Stomach smooth muscle (tissue), 2 donors: ENCODE results near the gene ARAP1.

ENCODE experiments used
- H3K27ac ChIP-seq: one replicate; pipeline ENCODE4 v1.7.0; 2013; ENCODE audit warnings: mild to moderate bottlenecking, low read length, inconsistent platforms
- H3K27me3 ChIP-seq, 2 donors: one replicate each; pipeline ENCODE4 v1.7.0; 2013; ENCODE audit warnings: low read length in 2 of 2; ENCODE audit not compliant: insufficient read depth in 2 of 2, control insufficient read depth in 1 of 2
- H3K36me3 ChIP-seq, 2 donors: one replicate each; pipeline ENCODE4 v1.7.0; 2013; ENCODE audit warnings: low read length in 2 of 2; ENCODE audit not compliant: control insufficient read depth in 2 of 2, insufficient read depth in 2 of 2
- H3K4me1 ChIP-seq: one replicate; pipeline ENCODE4 v1.7.0; 2013; ENCODE audit warnings: low read length; ENCODE audit not compliant: control insufficient read depth, insufficient read depth
- H3K4me3 ChIP-seq, 2 donors: one replicate each; pipeline ENCODE4 v1.7.0; 2013; ENCODE audit warnings: low read length in 2 of 2
- H3K9ac ChIP-seq, 2 donors: one replicate each; pipeline ENCODE4 v1.7.0; 2013; ENCODE audit warnings: low read length in 2 of 2, mild to moderate bottlenecking in 1 of 2
- H3K9me3 ChIP-seq, 2 donors: one replicate each; pipeline ENCODE4 v1.7.0; 2013; ENCODE audit warnings: low read length in 2 of 2; ENCODE audit not compliant: control insufficient read depth in 2 of 2
- donor health status: healthy.
- donor health status: Pancreatic carcinoma.

ARAP1 gene

DNA sequence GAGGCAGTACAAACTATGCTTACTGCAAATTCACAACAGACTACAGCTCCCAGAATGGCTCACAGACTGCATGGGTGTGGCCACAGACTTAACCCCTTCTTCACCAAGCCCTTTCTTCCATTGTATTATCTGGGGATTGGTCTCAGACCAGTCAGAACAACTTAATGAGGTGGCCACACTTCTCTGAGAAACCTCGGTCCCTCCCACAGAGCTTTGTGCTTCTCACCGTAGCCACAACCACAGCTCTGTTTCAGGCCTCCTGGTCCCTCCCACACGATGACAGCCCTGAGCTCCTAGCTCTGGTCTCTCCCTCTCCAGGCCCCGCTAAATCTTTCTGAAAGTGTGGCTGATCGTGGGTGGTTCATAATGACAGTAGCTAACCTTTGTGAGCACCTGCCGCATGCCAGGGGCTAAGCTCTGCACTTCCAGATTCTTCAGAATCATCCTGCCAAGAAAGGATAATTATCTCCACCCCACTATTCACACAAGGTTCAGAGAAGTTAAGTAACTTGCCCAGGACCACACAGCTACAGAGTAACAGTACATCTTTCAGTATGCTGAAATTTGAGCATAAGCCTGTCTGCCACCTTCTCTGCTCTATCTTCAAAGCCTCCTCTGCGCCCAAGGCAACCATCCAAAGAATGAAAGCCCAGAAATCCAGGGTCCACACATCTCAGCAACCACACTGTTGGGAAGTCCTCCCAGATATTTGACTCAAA, 83.4 kb downstream of the ARAP1 start:
- H3K27ac ChIP-seq: no peak overlapping the region
- no peaks in the 10 kb centered on the region for H3K36me3 ChIP-seq
- H3K9me3 ChIP-seq: no peaks in the 10 kb centered on the region
- H3K4me3 ChIP-seq: no peak overlapping the region
- H3K27me3 ChIP-seq: peaks cover 22 to 24% of the 10 kb centered on the region in 2 donors
- H3K9ac ChIP-seq: no peak overlapping the region
- H3K4me1 ChIP-seq: no peaks in the 10 kb centered on the region

DNA sequence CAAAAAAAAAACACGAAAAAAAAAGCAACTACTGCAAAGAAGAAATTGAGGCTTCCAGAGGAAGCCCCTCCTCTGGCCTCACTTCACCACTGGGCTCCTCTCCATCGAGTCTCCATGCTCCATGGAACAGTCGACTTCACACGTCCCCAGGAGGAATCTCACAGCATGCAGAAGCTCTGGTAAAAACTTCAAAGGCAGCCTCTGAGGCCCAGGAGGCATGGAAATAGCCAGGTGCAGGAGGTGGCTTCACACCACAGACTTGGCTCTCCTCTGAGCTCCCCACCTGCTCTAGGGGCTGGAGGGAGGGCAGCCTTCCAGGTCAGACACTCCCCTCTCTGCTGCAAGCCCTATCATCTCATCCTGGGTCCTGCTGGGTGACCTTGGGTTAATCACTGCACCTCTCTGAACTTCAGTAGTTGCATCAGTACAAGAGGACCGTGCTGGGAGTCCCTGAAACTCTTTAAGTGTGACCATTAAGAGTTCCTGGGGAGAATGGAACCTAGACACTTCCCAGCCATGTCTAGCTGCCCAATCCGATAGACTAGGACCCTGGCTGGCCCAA, 86.2 kb downstream of the ARAP1 start:
- Histone ChIP-seq H3K27me3 (peaks cover 14 to 19% of the 10 kb centered on the region in 2 donors), H3K9me3 (no peaks in the 10 kb centered on the region), H3K4me3 (no peak overlapping the region), H3K4me1 (no peaks in the 10 kb centered on the region), H3K36me3 (no peaks in the 10 kb centered on the region), H3K9ac (no peak overlapping the region), H3K27ac (no peak overlapping the region)

DNA sequence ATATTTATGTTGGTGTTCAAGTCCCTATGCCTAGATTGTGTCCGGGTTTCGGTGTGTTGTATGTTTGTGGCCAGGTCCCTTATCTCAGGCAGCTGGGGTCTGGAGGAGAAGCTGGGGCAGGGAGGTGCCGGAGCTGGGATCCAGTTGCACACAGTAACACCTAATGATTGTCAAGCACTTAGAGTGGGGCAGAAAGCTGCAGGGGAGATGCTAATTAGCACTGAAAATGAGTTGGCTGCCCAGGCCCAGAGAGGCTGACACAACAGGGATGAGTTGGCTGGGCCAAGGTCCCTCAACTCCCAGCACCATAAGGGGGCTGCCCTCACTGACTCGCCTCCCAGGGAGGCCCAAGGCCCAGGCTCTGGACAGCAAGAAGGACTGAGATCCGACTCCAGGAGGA, 90.2 kb downstream of the ARAP1 start:
- H3K36me3 ChIP-seq: no peaks in the 10 kb centered on the region
- peaks cover 6 to 19% of the 10 kb centered on the region in 2 donors for H3K27me3 ChIP-seq
- no peak overlapping the region for H3K4me3 ChIP-seq
- no peak overlapping the region for H3K27ac ChIP-seq
- H3K9ac ChIP-seq: no peak overlapping the region
- H3K4me1 ChIP-seq: no peaks in the 10 kb centered on the region
- no peaks in the 10 kb centered on the region for H3K9me3 ChIP-seq

DNA sequence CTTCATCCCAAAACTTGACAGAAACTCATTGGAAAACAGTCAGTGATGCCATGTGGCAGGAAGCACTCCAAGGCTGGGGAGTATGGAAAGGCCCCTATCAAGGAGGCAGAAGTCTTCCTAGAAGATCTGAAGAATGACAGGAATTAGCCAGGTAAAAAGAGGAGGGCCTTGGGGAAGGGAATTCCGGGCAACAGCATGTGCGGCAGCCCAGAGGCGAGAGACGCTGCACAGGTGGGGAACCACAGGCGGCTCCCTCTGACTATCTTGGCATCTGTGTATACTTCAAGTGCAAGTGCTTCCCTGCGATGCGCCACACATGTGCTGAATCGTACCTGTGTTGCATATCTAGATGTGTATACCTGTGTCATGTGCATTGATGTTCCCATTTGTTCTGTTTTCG, 90.7 kb downstream of the ARAP1 start:
- H3K9me3 ChIP-seq: no peaks in the 10 kb centered on the region
- H3K36me3 ChIP-seq: no peaks in the 10 kb centered on the region
- H3K27ac ChIP-seq: no peak overlapping the region
- H3K4me1 ChIP-seq: no peaks in the 10 kb centered on the region
- H3K4me3 ChIP-seq: no peak overlapping the region
- no peak overlapping the region for H3K9ac ChIP-seq
- peaks cover 6 to 18% of the 10 kb centered on the region in 2 donors for H3K27me3 ChIP-seq

DNA sequence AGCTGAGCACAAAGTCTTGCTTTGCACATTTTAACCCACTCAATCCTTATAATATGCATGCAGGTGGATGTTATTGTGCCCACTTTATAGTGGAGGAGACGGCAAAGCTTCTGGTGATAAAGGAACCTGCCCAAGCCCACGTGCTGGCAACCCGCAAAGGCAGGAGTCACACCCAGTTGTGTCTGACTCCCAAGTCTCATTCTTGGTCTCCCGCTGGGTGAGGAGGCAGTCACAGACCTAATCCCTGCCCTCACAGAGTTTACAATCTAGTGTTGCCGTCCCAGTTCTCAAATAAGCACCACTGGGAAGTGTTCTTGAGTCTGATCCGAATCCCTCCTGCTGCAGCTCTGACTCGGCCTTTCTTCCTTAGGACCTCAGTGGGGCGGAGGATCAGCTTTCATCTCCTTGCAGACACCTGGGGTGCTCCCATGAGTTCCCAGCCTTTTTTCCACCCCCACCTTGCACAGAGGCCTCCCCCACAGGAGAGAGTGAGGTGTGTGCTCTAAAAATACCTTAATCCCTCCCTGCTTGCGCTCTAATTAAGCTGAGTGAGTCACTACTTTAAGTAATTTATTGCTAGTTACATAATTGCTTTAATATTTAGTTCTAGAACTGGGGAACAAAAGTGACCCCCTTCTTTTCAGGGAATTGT, 93.1 kb downstream of the ARAP1 start:
- H3K27ac ChIP-seq: no peak overlapping the region
- no peaks in the 10 kb centered on the region for H3K4me1 ChIP-seq

DNA sequence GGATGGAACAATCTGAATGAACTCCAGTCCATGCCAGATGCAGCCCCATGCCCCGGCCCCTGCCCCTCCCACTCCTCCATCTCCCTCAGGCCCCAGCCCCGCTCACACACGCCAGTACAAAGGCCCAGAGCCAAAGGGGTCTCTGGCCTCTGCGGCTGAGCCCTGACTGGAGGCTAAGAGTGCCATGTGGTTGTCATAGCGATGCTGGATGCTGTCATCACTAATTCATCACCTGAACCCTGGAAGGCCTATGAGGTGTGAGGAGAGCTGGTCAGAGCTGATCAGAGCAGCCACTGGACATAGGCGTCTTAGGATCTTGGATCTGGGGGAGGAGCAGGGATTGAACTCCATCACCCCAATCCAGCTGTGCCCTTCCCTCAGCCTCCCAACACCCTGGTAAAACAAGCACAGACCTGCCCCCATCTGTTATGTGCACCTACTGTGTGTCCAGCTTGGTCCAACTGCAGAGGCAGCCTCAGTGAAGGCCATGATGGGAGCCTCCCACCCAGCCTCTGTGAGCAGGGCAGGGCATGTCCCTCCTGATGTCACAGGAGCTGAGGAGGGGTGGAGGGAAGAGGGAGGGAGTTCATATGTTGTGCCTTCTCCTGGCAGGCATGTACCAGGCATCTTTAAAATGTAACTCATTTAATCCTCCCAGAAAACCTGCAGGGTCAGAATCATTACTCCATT, 94.7 kb downstream of the ARAP1 start:
- Histone ChIP-seq H3K4me3 (no peak overlapping the region), H3K36me3 (no peaks in the 10 kb centered on the region), H3K9ac (no peak overlapping the region), H3K4me1 (no peaks in the 10 kb centered on the region), H3K27me3 (peaks cover 5 to 11% of the 10 kb centered on the region in 2 donors), H3K27ac (no peak overlapping the region), H3K9me3 (no peaks in the 10 kb centered on the region)

More for the DNA sequence above, 93.1 kb downstream of the ARAP1 start:
- Histone ChIP-seq H3K9me3 (no peaks in the 10 kb centered on the region), H3K27me3 (peaks cover 6 to 17% of the 10 kb centered on the region in 2 donors), H3K36me3 (no peaks in the 10 kb centered on the region), H3K4me3 (no peak overlapping the region), H3K9ac (no peak overlapping the region)

DNA sequence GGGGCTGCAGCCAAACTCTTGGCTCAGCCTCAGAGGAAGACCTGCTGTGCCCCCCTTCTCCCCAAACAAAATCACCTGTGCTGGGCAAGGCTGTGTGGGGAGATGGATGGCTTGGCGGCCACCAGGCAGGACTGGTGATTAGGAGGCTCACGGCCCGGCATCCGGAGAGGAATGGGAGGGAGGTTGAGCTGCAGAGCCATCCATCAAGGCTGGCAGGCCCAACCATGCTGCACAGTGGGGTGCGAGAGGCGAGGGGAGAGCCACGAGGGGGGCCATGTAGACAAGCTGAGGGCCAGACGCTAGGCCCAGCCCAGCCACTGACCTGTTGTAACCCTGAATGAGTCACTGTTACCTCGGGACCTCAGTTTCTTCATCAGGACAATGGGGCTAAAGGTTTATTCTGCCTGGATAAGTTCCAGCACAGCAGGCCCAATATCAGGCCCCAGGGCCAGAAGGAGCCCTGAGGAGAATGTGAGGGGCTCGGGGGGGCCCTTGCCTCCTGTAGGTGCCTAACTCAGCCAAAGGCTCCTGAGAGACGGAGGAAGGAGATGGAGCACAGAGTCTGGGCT, 96.2 kb downstream of the ARAP1 start:
- peaks cover 0 to 8% of the 10 kb centered on the region in 2 donors for H3K27me3 ChIP-seq
- H3K27ac ChIP-seq: no peak overlapping the region
- no peak overlapping the region for H3K9ac ChIP-seq
- H3K4me1 ChIP-seq: no peaks in the 10 kb centered on the region
- no peaks in the 10 kb centered on the region for H3K36me3 ChIP-seq
- H3K4me3 ChIP-seq: no peak overlapping the region
- H3K9me3 ChIP-seq: no peaks in the 10 kb centered on the region

DNA sequence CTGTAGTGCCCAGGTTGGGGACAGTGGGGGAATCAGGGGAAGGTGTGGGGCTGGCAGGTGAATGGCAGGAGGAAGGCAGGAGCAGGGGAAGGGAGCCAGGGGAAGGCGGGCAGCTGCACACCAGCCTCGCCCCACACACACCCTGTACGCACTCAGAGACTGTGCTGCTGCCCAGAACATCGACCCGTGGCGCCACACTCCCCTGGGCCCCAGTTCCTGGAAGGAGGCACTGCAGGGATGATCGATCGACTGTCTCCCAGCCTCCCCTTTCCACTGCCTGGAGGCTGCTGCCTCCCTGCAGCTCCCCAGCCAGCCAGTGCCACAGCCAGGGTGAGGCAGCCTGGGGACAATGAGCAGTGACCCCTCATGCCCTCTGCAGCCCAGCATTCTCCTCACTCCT, 97.2 kb downstream of the ARAP1 start:
- no peak overlapping the region for H3K27ac ChIP-seq
- H3K9me3 ChIP-seq: no peaks in the 10 kb centered on the region
- no peak overlapping the region for H3K4me3 ChIP-seq
- H3K9ac ChIP-seq: no peak overlapping the region
- no peaks in the 10 kb centered on the region for H3K4me1 ChIP-seq
- peaks cover 0 to 3% of the 10 kb centered on the region in 2 donors for H3K27me3 ChIP-seq
- no peaks in the 10 kb centered on the region for H3K36me3 ChIP-seq

DNA sequence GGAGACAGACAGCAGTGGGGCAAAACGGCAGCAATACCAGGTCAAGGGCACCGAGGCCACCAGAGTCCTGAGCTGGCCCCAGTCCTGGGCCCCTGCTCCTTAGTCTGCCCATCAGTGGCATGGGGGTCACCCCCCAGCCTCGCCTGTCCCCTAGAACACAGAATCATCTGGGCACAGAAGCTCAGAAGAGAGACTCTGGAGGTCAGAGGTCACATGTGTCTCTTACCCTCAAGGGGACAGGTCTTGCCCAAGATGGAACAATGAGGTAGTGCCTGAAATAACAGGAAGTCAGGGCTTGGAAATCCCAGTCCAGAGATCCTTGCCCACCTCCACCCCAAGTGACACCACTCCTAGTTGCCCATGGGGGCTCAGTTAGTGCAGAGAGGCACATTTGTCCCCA, 98.6 kb downstream of the ARAP1 start:
- no peaks in the 10 kb centered on the region for H3K36me3 ChIP-seq
- H3K4me1 ChIP-seq: no peaks in the 10 kb centered on the region
- no peak overlapping the region for H3K27ac ChIP-seq
- H3K9me3 ChIP-seq: no peaks in the 10 kb centered on the region
- no peak overlapping the region for H3K9ac ChIP-seq
- no peaks in the 10 kb centered on the region for H3K27me3 ChIP-seq
- H3K4me3 ChIP-seq: no peak overlapping the region

DNA sequence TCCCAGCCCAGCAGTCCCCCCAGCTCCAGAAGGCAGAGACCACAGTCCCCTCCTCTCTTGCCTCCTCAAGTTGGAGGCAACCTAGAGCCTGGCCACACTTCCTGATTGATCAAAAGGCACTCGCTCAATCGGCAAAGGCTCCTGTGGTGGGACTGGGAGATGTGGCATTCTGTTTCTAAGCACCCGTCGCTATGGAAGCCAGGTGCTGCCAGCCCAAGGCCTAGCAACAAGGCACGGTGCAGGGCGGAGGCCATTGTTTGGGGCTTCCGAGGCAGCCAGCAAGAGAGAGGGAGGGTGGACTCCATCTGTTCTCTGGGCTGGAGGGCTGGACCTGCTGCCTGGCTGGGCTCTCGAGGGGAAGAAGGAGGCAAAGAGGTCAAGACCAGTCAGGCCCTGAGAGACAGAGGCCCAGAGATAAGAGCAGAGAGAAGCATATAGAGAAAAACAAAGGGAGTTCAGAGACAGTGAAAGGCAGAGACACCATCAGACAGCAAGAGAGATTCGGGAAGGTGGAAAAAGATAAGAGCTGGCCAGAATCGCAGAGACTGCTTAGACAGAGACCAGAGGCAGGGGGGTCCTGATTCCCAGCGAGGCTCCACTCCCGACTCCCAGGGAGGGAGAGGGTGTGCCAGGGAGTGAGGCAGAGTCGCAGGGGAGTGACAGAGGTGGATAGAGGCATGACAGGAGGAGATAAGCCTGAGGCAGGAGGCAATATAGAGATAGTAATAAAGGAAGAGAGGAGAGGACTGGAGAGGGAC, 99.2 kb downstream of the ARAP1 start:
- Histone ChIP-seq H3K4me1 (no peaks in the 10 kb centered on the region), H3K36me3 (no peaks in the 10 kb centered on the region), H3K27me3 (no peaks in the 10 kb centered on the region), H3K9me3 (no peaks in the 10 kb centered on the region), H3K27ac (no peak overlapping the region), H3K9ac (no peak overlapping the region), H3K4me3 (no peak overlapping the region)
